Heart left ventricle (tissue), 13 donors: ENCODE results near the gene GRK5.

Source experiments
- POLR2A ChIP-seq, 2 donors: fragments of 450-650 bp; IDR thresholded peaks; one replicate each; pipeline ENCODE4 v1.6.1; 2017; ENCODE audit warnings: antibody characterized with exemption in 2 of 2, mild to moderate bottlenecking in 2 of 2, moderate library complexity in 2 of 2
- TF ChIP-seq, protein P1 (sequence below), 12 donors: fragments of 200-600 bp; sonication (generic) in 4 of 12; IDR thresholded peaks; one replicate each; pipeline versions ENCODE4 v1.5.0 to v1.8.0; 2018 to 2022; ENCODE audit warnings: antibody characterized with exemption in 12 of 12, mild to moderate bottlenecking in 5 of 12
- donor health status: ischemic (EF 13 %, LVEDD 7.1; RV severe dilation, severe dysfunction).
- donor health status: DM: no; HTN: yes; CAD: no.
- donor health status: DM: no; HTN: no; CAD: no.
- donor health status: ischemic (EF 25% LVEDD 6.9; RV normal size, moderate dysfunction).
- donor health status: ischemic (EF 25% LVEDD 5.7; RV mildly dilated, moderate dysfunction).
- donor health status: ischemic (EF 35%, LVEDD 5.7; RV mildly dilated, moderate dysfunction).
- donor health status: nonischemic (EF 11% LVEDD 7.7; RV severe dilation, severe dysfunction).
- donor health status: DM: yes; HTN: yes; CAD: no.
- donor health status: PGD.
- donor health status: ischemic (EF 29% LVEDD 5.4; RV normal size, mild dysfunction).
- donor health status: nonischemic (EF 23%, LVEDD 6.1; RV moderate dilation, normal function).

DNA sequence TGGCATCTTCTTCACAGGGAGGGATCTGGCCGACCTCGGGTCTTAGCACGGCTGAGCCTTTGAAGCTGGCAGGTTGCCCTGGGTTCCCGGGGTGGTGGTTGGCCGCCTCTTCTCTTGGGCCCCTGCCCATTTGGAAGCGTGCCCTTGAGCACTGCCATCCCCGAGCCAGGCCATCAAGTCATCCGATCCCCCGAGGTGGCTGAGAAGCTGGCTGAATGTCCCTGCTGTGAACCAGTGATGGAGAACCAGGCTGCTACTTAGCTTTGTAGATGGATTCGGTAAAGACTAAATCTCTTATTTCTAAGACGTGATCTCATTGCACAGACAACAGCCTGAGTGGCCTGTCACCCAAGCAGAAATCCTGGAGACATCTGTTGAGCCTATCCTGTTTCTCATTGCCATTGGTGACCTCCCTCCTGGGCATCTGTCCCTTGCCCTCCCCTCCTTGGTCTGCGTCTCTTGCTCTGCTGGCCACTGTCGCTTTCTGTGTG is 74.3 kb downstream of the GRK5 start:
- TF ChIP-seq, protein P1, sequence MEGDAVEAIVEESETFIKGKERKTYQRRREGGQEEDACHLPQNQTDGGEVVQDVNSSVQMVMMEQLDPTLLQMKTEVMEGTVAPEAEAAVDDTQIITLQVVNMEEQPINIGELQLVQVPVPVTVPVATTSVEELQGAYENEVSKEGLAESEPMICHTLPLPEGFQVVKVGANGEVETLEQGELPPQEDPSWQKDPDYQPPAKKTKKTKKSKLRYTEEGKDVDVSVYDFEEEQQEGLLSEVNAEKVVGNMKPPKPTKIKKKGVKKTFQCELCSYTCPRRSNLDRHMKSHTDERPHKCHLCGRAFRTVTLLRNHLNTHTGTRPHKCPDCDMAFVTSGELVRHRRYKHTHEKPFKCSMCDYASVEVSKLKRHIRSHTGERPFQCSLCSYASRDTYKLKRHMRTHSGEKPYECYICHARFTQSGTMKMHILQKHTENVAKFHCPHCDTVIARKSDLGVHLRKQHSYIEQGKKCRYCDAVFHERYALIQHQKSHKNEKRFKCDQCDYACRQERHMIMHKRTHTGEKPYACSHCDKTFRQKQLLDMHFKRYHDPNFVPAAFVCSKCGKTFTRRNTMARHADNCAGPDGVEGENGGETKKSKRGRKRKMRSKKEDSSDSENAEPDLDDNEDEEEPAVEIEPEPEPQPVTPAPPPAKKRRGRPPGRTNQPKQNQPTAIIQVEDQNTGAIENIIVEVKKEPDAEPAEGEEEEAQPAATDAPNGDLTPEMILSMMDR (IDR thresholded peaks at IDR 0.05): no peak
- no peak for TF ChIP-seq POLR2A (IDR thresholded peaks at IDR 0.05)
